ENCODE results near the gene COX7B2.

GRCh38 chr4:46944345-46944744 lies 35.3 kb upstream of the COX7B2 start:
- TF ChIP-seq POLR2A (IDR thresholded peaks at IDR 0.05) (no peak), CTCF (IDR thresholded peaks at IDR 0.05) (no peak)

All from tibial nerve (tissue), 3 donors.